IMR-90 (cell line): ENCODE data around the gene SUPT3H. TPM values are rescaled to one million over a fixed set of nuclear protein-coding genes. Genes with fewer than 3 reads are reported as not detected.

Experiments
- ATAC-seq: fragments of 200-7000 bp; cut with Tn5 transposase; 2 replicates; pipeline ENCODE4 v1.9.1; 2020; ENCODE audit warnings: low read depth, mild to moderate bottlenecking, moderate library complexity
- BruUV-seq: library from RNA; stranded (reverse); fragments of 400-500 nt; replicated peaks from 2 replicates; lab custom pipeline; 2021; lab: Mats Ljungman, UMichigan
- CTCF ChIA-PET: fragments of 300-600 bp; formaldehyde crosslinking; extraction: SDS; loops from one replicate; lab custom pipeline; 2021; ENCODE audit warnings: antibody characterized with exemption; lab: Yijun Ruan, JAX
- POLR2A ChIA-PET: fragments of 300-600 bp; sonication (Branson Sonifier 250); formaldehyde crosslinking; loops from one replicate; lab custom pipeline; 2022; ENCODE audit warnings: antibody characterized with exemption; ENCODE audit not compliant: unreplicated experiment; lab: Charles Lee
- DNase-seq: peaks from one replicate; pipeline ENCODE4 v3.0.0; 2013
- H2AFZ ChIP-seq: replicated peaks from 2 replicates; pipeline ENCODE3; 2013; ENCODE audit warnings: low read length, mild to moderate bottlenecking; ENCODE audit not compliant: poor library complexity
- H2AK5ac ChIP-seq: 2 replicates; pipeline ENCODE4 v1.6.1; 2013; ENCODE audit warnings: low read depth, low read length, inconsistent platforms
- H2AK9ac ChIP-seq: replicated peaks from 2 replicates; pipeline ENCODE3; 2013; ENCODE audit warnings: mild to moderate bottlenecking, low read depth, low read length, moderate library complexity; ENCODE audit not compliant: poor library complexity
- H2BK120ac ChIP-seq: 2 replicates; pipeline ENCODE4 v1.6.1; 2013; ENCODE audit warnings: low read depth, low read length, inconsistent platforms
- H2BK15ac ChIP-seq: 3 replicates; pipeline ENCODE4 v1.6.1; 2013; ENCODE audit warnings: low read depth, low read length, inconsistent platforms
- H2BK20ac ChIP-seq: 2 replicates; pipeline ENCODE4 v1.6.1; 2013; ENCODE audit warnings: low read depth, mild to moderate bottlenecking, inconsistent platforms, low read length, moderate library complexity
- H2BK5ac ChIP-seq: 2 replicates; pipeline ENCODE4 v1.6.1; 2013; ENCODE audit warnings: mild to moderate bottlenecking, low read depth, low read length, inconsistent platforms; ENCODE audit not compliant: poor library complexity, severe bottlenecking
- H3K14ac ChIP-seq: replicated peaks from 2 replicates; pipeline ENCODE4 v1.6.1; 2013; ENCODE audit warnings: low read depth, low read length, inconsistent platforms
- H3K18ac ChIP-seq: 2 replicates; pipeline ENCODE4 v1.6.1; 2013; ENCODE audit warnings: low read depth, low read length, control low read depth
- H3K23ac ChIP-seq: 2 replicates; pipeline ENCODE4 v1.6.1; 2013; ENCODE audit warnings: low read depth, low read length, inconsistent platforms
- H3K27ac ChIP-seq: 2 replicates; pipeline ENCODE4 v1.5.1; 2013; ENCODE audit warnings: mild to moderate bottlenecking, control low read depth, low read length; ENCODE audit not compliant: insufficient read depth
- H3K27me3 ChIP-seq: 2 replicates; pipeline ENCODE4 v1.6.1; 2013; ENCODE audit warnings: low read length; ENCODE audit not compliant: control insufficient read depth, insufficient read depth
- H3K36me3 ChIP-seq: 2 replicates; pipeline ENCODE4 v1.6.1; 2013; ENCODE audit warnings: low read length, mixed read lengths; ENCODE audit not compliant: control insufficient read depth, insufficient read depth
- H3K4ac ChIP-seq: 2 replicates; pipeline ENCODE4 v1.6.1; 2013; ENCODE audit warnings: low read depth, low read length, inconsistent platforms
- H3K4me1 ChIP-seq: 2 replicates; pipeline ENCODE4 v1.6.1; 2013; ENCODE audit warnings: low read length, mixed read lengths; ENCODE audit not compliant: control insufficient read depth, insufficient read depth
- H3K4me2 ChIP-seq: 2 replicates; pipeline ENCODE4 v1.6.1; 2013; ENCODE audit warnings: low read depth, mild to moderate bottlenecking, control low read depth, low read length, moderate library complexity
- H3K4me3 ChIP-seq: 2 replicates; pipeline ENCODE4 v1.5.1; 2013; ENCODE audit warnings: low read depth, mild to moderate bottlenecking, control low read depth, low read length, moderate library complexity; ENCODE audit not compliant: insufficient read depth
- H3K56ac ChIP-seq: 2 replicates; pipeline ENCODE4 v1.6.1; 2013; ENCODE audit warnings: low read length, inconsistent platforms; ENCODE audit not compliant: insufficient read depth; ENCODE audit errors: extremely low read depth
- H3K79me1 ChIP-seq, 2 experiments: 2 replicates each; pipeline ENCODE4 v1.6.1; 2013; ENCODE audit warnings: low read length in 2 of 2, inconsistent platforms in 1 of 2, low read depth in 1 of 2
- H3K9ac ChIP-seq: 2 replicates; pipeline ENCODE4 v1.6.1; 2013; ENCODE audit warnings: low read depth, low read length, control low read depth
- H3K9me1 ChIP-seq: 2 replicates; pipeline ENCODE4 v1.6.1; 2013; ENCODE audit warnings: low read length, inconsistent platforms; ENCODE audit not compliant: insufficient read depth
- H3K9me3 ChIP-seq: 2 replicates; pipeline ENCODE4 v1.6.1; 2013; ENCODE audit warnings: low read length; ENCODE audit not compliant: control insufficient read depth, insufficient read depth
- H4K20me1 ChIP-seq: 2 replicates; pipeline ENCODE4 v1.6.1; 2013; ENCODE audit warnings: low read length, inconsistent platforms; ENCODE audit not compliant: insufficient read depth
- H4K5ac ChIP-seq: 2 replicates; pipeline ENCODE4 v1.6.1; 2013; ENCODE audit warnings: mild to moderate bottlenecking, low read depth, low read length, control low read depth
- H4K8ac ChIP-seq, 2 experiments: 2 replicates each; pipeline ENCODE4 v1.6.1; 2013; ENCODE audit warnings: low read depth in 2 of 2, low read length in 2 of 2, control low read depth in 1 of 2, inconsistent platforms in 1 of 2
- H4K91ac ChIP-seq: 2 replicates; pipeline ENCODE4 v1.6.1; 2013; ENCODE audit warnings: low read depth, low read length, inconsistent platforms; ENCODE audit not compliant: insufficient read depth
- CEBPB ChIP-seq: IDR thresholded peaks from 2 replicates; pipeline ENCODE4 v1.6.1; 2012; ENCODE audit warnings: low read depth, low read length, improper control_type of control experiment
- RCOR1 ChIP-seq: IDR thresholded peaks from 2 replicates; pipeline ENCODE4 v1.6.1; 2012; ENCODE audit warnings: mild to moderate bottlenecking, low read length, improper control_type of control experiment; ENCODE audit not compliant: insufficient replicate concordance
- WGBS, 2 experiments: methylation state at CpG; one replicate each; pipeline versions ENCODE4 v1.1.5 to v1.1.7; 2013; ENCODE audit warnings: missing lambda C conversion rate in 2 of 2; ENCODE audit not compliant: insufficient read length in 1 of 2; ENCODE audit errors: extremely low coverage in 2 of 2; 5-methylcytosine and 5-hydroxymethylcytosine counted together
- dilution Hi-C: fragments of 300-500 bp; cut with HindIII; formaldehyde crosslinking; loops from one replicate; pipeline ENCODE4 v1.14.3; 2018; ENCODE audit warnings: low sequenced_read_pairs; ENCODE audit not compliant: unreplicated experiment
- in situ Hi-C: fragments of 300-500 bp; cut with MboI; formaldehyde crosslinking; loops from 3 replicates; pipeline ENCODE4 v1.14.3; 2019; ENCODE audit warnings: low sequenced_read_pairs, inconsistent platforms, mixed read lengths
- intact Hi-C: fragments of 100-400 bp; cut with micrococcal nuclease; formaldehyde crosslinking; loops from 2 replicates; pipeline ENCODE4 v1.10.0; 2022
- polyA plus RNA-seq, 3 experiments: library from polyadenylated mRNA; depleted of rRNA; stranded (reverse); fragments of >200 nt; gene quantifications; 2 replicates each; pipeline ENCODE4 v1.2.3, GENCODE V29; 2012; ENCODE audit warnings: low replicate concordance in 1 of 3
- total RNA-seq: library from RNA; depleted of rRNA; stranded (reverse); fragments of >200 nt; gene quantifications from 2 replicates; pipeline ENCODE4 v1.2.3, GENCODE V29; 2012

SUPT3H gene
- total and polyA plus RNA-seq, 2 of the 4 experiments (the other 2 are of a cell fraction), result 4.5 to 5.0 TPM

DNA sequence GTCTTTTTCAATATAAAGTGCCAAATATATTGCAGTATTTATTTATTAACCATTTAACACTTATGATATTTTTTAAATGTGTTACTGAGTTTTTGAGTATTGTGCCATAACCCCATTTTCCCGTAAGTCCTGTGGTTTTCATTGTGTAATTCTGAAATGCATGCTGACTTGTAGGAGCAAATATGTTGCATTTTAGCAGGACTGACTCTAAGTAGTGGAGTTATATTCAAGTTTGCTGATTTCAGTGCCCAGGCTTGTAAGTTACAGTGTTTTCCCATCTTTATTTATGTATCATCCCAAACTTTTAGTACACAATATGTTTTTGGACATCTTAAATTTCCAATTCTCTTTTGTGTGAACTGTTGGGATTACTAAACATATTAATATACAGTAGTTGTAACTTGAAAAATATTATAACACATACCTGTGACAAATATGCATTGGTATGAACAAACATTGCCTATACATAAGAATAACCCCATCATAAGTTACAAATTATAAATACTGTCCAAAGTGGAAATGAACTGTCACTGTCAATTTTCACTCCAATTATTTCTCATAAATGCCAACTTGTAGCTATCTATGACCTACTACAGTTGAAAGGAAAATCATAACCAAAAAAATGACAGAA lies 228.9 kb downstream of the SUPT3H start:
- H2AK9ac ChIP-seq, result no peak overlapping the region
- no peaks in the 10 kb centered on the region for H4K20me1 ChIP-seq
- no peak overlapping the region for H2BK15ac ChIP-seq
- H2AFZ ChIP-seq, result no peak overlapping the region
- no peak overlapping the region for H2BK20ac ChIP-seq
- H3K23ac ChIP-seq, result no peak overlapping the region
- no peaks in the 10 kb centered on the region for H3K79me1 ChIP-seq
- peak overlapping the region; percentile 77; the same call in 1 of the 2 replicates for H3K18ac ChIP-seq
- intact Hi-C loops, result loop anchor here (2.0 kb wide), 2 partner anchors 20 to 74 kb away; no protein-coding TSS in a partner anchor
- H3K56ac ChIP-seq, result no peak overlapping the region
- no peaks in the 10 kb centered on the region for H3K27me3 ChIP-seq
- H3K4ac ChIP-seq, result no peak overlapping the region
- no peaks in the 10 kb centered on the region for H3K9me3 ChIP-seq
- no peak overlapping the region for H2BK120ac ChIP-seq
- no peaks in the 10 kb centered on the region for H3K4me1 ChIP-seq
- no peak overlapping the region for H3K4me2 ChIP-seq
- no peak overlapping the region for H4K8ac ChIP-seq
- ChIA-PET CTCF (no interaction called here), POLR2A (no interaction called here)
- in situ Hi-C loops, result no loop called here
- no peak overlapping the region for H4K91ac ChIP-seq
- BruUV-seq, result no TSS peak
- no peak overlapping the region for H3K27ac ChIP-seq
- no peak overlapping the region for H4K5ac ChIP-seq
- ATAC-seq (peak; percentile 80), DNase-seq (peak; percentile 55)
- no peaks in the 10 kb centered on the region for H3K36me3 ChIP-seq
- H2AK5ac ChIP-seq, result no peak overlapping the region
- H3K9me1 ChIP-seq, result no peaks in the 10 kb centered on the region
- dilution Hi-C loops, result no loop called here
- no peak overlapping the region for H3K4me3 ChIP-seq
- no peak overlapping the region for H3K9ac ChIP-seq
- TF ChIP-seq RCOR1 (no peak), CEBPB (peak; percentile 49)
- WGBS, 2 experiments, result no CpG with 5 or more reads among the region's 1 CpG
- H2BK5ac ChIP-seq, result no peak overlapping the region
- no peak overlapping the region for H3K14ac ChIP-seq
